Stimulated activated CD8-positive, alpha-beta memory T cell treated with anti-CD3 and anti-CD28 coated beads, Interleukin-12 subunit alpha, Interleukin-12 subunit beta, amount 100 ng/mL, for 1 hour (primary cell): ENCODE measurements around the gene FER.
"Not testable (repeated sequence)": the region's sequence is repeated elsewhere in the genome, so short reads cannot be mapped to it uniquely, and the experiment has no call there.

Experiments used
- DNase-seq: peaks from one replicate; pipeline ENCODE4 v3.0.0-alpha.2; 2020; ENCODE audit warnings: low read depth

FER gene

DNA sequence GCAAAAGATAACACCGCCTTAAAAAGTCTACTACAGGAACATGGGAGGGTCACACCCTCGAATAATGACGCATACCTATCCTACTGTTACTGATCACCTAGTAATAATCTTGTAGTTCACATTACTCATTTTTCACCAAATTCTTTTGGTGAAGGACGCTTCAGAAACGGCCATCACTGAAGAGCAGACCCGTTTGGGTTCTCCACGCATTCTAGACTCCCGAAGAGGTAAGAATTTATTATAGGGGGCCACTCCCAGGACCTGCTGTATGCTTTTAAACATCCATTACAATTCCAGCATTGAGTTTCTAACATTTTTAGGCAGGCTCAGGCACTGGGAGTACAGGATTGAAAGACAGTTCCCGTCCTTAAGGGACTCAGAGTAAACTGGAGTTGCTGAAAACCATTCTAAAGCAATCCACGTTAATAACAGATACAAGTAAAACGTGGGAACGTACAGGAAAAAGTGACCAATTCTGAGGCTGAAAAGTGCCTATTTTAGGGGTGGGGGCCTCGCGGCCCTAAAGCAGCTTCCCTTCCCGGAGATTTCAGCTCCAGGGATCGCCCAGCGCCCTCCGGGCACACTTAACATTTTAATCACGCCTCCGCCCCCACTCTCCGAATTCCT lies at the start of gene FER:
TSS of gene FER (plus strand) at position 124 of the 627 bp plus-strand sequence. CDS start 50,286 bp downstream, outside the sequence.
- DNase-seq: peak; percentile 16

DNA sequence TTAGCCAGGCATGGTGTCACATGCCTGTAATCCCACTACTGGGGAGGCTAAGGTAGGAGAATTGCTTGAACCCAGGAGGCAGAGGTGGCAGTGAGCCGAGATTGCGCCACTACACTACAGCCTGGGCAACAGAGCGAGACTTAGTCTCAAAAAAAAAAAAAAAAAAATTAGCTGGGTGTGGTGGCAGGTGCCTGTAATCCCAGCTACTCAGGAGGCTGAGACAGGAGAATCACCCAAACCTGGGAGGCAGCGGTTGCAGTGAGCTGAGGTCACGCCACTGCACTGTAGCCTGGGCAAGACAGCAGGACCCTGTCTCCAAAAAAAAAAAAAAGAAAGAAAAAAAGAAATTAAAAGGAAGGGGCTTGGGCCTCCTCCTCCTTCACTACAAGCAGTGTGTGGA lies 47.3 kb upstream of the FER start:
- not testable (repeated sequence) for DNase-seq

DNA sequence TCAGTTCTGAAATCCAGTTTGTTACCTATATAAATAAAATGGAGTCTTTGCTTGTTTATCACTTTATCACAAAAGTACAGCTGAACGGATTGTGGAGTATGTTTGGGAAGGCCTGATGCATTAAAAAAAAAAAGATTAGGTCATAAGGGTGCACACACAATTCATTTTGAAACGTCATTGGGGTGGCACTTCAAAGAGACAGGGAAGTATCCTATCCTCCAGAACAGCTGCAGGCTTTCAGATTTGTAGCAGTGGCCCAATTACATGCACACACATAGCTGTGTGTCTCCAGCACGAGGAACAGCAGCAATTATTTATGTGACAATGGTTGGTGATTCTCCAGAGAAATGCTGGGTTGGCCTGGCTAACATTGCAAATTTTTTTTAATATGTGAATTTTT lies 46.8 kb upstream of the FER start:
- DNase-seq: no peak

DNA sequence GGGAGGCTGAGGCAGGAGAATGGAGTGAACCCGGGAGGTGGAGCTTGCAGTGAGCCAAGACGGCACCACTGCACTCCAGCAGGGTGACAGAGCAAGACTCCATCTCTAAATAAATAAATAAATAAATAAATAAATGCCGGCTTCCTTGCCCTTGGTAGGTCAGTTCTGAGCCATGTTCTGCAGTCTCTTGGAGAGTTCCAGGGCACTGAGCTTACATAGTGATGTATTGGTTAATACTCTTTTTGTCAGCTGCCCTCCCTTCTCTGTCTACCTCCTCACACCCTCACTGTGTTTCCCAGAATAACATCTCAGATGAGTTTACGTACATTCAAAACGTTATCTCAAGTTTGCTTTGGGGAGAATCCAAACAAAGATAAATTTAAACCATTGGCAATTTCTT lies 45.2 kb upstream of the FER start:
- no peak for DNase-seq

DNA sequence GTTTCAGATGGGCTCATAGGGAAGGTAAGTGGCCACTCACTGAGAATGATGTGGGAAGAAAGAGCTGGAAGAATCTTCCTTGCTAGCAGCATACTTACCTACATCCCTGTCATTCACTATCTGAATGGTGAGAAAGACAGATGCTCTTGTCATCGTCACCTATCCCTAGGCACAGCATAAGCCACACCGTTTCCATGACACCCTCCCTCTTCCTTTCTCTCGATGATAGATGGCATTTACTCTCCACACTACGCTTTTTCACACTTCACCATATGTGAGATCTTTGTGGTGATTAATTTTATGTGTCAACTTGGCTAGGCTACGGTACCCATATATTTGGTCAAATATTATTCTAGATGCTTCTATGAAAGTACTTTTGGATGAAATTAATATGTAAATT lies 44.4 kb upstream of the FER start:
- DNase-seq: no peak

DNA sequence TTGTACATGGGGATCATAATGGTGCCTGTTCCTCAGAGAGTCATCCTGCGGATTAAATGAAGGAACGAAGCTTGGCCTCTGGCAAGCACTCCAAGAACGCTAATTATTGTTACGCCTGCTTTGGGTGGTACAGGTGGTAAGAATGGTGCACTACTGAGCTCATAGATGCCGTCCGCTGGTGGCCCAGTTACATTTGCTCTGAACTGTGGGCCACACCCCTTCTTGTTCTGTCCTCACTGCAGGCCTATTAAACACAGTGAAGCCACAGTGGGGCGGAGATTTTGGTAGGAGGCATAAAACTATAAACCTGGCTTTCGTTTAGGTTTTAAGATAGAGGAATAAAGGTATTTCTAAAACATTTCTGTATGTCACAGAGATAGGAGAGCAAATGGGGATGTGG lies 40.6 kb upstream of the FER start:
- DNase-seq: no peak

DNA sequence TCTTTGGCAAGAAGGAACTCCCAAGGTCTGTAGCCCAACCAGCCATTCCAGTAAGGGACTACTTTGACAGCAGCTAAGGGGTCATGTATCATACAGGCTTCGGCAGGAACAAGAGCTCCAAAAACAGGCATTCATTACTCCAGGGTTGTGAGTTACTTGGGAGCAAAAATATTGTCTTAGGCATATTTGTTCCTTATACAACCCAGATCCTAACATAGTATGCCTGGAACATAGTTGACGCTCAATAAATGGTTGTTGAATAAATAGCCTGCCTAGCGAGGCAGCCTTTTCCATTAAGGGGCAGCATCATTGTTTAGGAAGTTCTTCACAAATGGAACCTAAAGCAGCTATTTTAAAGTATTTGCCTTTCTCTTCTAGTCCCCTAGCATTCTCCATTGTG lies 35.8 kb upstream of the FER start:
- DNase-seq: no peak

DNA sequence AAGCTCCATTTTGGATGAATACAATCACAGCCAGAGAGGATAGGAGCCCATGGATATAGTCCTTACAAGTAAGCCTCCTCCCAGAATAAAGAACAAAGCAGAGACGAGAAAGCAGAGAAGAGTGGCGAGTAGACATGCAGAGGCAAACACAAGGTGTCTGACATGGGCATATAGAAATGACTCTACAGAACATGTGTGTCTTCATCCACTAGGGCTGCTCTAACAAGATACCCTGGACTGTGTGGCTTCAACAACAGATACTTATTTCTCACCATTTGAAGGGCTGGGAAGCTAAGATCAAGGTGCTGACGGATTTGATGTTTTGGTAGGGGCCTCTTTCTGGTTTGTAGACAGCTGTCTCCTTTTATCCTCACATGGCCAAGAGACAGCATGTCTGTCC lies 32.3 kb upstream of the FER start:
- no peak for DNase-seq

DNA sequence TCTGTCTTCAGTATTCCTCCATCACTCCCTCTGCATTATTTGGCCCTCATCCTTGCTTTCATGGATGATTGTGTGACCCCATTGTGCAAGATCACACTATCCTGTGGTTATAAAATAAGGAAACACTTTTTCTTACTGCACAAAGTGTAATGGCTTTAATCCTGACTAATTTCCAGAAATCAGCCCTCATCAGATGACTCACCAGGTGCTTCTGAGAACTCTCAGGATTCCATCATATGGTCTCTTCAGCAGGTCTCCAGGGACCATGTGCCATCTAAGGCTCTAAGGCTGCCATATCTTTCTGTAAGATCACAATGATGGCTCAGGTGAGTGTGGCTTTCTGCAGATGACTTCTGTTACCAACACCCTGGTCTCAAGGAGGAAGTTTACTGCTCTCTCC lies 27.3 kb upstream of the FER start:
- DNase-seq: no peak

DNA sequence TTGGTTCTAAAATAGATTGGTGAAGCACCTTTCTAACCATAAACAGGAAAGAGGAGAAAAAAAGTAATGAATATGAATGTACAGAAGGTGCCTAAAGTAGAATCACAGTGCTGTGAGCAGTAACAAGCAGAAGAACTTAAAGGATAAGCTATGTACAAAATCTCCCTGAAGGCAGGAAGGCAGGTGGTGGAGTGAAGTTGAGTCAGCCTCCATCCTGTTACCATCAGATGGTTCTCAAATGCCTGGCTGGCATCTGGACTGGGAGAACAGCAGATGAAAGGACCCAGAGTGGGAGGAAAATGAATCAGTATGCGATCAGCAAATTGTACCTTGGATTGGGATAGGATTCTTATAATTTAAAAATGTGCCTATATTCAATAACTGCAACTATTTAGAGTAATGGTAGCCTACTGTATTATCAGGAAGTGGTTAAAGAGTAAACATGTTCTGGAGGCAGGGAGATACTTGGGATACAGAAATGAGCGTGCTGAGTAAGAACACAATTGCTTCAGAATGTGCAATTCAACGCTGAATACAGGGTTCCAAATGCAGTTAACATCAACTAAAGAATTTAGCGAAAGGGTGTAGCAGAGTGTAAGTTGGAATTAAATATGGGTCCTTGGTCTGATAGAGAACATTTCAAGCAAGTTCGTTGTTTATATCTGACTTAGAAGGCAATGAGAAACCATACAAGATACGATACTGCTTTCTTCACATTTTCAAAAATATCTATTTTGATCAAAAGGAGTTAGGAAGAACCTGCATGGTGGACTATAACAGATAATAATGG lies 21.1 kb upstream of the FER start:
- no peak for DNase-seq

DNA sequence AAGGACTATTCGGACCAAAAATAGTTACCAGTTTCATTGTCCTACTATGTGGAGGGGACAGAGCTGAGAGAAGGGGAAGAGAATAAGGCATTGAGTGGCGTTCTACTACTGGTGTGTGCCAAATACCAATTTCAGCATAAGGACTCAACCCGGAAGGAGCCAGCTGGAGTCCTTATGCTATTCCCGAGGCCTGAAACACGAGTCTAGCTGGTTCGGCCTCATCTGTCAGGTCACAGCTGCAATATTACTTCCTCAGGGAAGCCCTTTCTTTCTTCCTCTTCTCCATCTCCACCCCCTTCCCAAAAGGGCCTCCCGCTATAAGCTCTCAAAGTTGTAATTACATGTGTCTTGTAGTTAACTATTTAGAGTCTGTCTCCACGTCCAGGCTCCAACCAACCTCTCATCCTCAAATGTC lies 20.5 kb upstream of the FER start:
- DNase-seq: no peak

DNA sequence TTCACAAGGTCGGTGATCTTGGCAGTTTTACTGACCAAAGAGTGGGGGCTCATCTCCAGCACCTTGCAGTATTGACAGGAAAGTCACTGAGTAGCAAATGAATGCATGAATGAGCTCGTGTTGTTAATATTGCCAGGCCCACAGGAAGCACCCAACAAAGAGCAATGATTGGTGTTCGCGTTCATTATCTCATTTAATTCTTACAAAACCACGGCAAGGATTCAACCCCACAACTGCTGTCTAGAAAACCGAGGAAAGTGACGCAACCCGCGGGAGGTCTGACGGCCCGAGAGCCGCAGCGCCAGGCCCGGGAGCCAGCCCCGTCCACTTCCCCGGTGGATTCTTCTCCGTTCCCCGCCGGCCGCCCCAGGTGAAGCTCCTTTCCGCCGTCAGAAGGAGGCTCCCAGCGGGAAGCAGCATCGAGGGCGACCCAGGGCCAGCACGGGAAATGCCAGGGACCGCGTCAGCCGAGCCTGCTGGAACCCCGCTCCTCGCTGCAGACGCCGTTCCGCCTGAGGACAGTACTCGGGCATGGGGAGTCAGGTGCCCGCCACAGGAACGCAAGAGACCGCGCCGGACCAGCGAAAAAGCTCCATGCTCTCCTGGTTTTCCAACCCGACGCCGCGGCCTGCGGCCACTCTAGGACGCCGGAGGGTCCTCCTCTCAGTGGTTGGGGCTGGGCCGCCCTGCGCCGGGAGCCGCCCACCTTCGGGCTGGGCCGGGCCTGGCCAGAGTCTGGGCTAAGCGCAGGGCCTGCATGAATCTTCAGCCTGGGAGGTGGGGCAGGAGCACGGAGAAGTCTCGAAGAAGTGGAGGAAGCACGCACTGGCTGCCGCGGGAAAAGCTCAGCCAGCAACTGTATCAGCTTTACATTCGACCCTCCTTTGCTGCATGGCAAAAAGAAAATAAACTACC lies 19.8 kb upstream of the FER start:
- DNase-seq: peak; percentile 6

DNA sequence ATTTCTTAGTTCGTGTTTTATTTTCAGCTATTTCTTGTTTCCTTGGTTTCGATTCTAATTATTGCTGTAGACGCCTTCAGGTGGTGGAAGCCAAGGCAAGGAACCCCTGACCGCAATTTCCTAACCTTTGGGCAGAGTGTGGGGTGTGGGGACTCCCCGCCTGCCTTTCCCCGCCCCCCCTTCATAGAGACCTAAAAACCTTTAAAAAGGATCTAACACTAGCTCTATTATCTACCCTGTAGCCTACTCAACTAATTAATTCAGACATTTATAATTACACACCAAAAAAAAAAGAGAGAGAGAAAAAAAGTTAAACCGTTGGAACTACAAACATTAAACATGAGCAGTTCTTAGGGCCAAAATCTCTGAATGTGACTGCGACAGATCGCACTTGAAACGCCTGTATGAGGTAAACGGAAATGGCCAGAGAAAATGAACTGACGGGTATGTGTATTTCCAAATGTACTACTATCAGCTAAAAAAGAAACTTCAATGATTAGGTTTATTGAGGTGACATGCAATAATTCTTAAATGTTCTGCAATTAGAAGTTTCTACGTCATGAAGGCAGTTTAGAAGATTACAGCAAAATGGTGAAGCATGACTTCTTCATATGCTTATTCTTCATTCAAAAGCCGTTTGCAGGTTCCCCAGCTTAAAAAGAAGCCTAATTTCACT lies 19.0 kb upstream of the FER start:
- peak; percentile 33 for DNase-seq

DNA sequence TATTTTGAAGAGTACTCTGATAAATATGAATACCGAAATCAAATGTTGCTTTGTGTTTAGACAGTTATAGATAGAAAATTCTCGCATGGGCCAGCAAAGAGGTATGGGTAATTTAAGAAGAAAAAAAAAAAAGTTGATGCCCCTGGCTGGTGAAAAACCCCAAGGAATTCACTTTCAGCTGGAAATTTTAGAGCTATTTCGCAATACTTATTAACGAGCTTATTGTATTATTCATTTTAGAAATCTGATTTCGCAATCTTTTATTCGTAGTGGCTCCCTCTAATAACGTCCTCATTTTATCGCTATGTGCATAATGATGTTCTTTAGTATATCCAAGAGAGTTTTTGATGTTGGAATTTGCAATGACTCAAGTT lies 18.5 kb upstream of the FER start:
- DNase-seq: no peak

DNA sequence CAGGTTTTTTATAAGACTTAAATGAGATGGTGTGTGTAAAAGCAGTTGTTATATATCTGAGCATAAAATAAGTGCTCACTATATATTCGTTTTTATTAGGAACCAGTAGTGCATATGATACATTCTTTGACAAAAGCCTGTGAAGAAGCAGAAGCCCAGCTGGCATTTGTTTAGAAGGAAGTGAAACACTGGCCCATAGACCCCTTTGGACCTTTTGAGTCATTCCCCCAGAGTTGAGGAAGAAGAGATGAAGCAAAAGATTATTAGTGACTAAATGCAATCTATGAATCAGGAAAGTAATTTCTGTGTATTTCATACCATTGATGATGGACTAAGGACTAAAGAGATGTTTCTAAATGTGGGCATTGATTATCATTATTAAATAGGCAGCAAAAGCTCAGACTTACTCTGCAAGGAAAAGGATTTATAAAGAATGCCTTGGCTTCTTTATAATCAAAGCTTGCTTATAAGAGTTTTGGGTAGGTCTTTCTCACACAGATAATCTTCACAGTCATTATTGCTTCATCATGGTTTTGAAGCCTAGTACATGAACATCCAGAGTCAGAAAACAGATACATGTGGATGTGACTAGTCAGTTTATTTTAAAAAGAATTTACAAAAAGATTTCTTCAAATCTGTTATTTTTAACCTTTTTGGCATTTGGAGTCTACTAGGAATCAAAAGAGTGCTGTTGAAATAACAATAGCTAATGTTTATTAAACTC lies 16.9 kb upstream of the FER start:
- no peak for DNase-seq

DNA sequence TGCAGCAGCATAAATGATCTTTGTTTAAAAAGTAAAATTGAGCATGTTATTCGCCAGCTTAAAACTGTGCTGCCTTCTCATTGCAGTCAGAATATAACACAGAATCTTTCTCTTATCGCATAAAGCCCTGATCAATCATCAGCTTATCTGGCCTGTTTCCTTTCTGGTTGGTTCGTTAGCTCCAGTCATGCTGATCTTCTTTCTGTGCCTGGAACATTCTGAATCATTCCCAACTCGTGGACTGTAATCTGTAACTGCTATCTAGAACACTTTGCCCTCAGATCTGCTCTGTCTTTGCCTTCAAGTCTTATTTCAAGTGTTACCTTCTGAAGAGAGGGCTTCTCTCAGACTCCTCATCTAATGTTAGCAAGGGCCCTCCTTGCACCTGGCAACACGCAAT lies 11.9 kb upstream of the FER start:
- no peak for DNase-seq

DNA sequence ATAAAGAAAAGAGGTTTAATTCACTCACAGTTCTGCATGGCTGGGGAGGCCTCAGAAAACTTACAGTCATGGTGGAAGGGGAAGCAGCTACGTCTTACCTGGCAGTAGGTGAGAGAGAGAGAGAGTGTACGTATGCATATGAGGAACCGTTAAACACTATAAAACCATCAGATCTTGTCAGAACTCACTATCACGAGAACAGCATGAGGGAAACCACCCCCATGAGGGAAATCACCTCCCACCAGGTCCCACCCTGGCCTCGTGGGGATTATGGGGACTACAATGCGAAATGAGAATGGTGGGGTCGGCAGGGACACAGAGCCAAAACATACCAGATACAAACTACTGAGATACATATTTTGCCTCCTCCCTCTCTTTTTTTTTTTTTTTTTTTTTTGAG lies 10.8 kb upstream of the FER start:
- DNase-seq: no peak

DNA sequence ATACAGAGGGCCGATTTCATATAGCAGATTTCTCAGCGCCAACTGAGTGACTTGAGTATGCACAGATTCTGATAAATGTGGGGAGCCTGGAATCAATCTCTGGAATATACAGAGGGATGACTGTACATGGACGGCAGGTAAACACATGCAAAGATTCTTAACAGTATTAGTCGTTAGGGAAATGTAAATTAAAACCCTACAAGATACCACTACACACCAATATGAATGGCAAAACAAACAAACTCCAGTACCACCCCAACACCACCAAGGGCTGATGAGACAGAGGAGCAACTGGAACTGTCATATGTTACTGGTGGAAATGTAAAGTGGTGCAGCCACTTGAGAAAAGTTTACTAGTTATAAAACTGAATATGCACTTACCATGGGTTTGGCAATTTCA lies 8.3 kb upstream of the FER start:
- DNase-seq: no peak

DNA sequence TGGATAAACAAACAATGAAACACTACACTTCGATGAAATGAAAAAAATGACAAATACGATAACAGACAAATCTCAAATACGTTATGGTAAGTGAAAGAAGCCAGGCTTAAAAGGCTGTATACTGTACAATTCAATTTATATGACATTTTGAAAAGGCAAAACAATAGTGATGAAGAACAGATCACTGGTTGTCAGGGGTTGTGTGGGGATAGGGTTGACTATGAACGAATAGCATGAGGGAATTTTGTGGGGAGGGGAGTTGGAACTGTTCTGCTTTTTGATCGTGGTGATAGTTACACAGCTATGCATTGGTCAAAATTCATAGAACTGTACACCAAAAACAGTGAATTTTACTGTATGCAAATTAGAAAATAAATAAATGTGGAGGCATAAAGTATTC lies 7.8 kb upstream of the FER start:
- no peak for DNase-seq

DNA sequence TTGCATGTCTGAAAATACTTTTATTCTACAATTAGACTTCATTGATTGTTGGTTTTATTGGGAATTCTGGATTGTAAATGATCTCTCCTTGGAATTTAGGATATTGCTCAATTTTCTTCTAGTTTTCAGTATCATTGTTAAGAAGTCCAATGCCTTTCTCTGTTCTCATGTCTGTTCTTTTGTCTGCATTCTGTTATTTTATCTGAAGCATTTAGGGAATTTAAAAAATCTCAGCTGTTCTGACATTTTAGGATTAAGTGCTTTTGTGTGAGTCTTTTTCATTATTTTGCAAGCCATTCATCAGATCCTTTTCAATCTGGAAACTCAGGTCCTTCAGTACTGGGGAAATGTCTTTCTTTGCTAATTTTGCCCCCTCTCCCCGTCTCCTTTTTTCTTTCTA lies 4.4 kb upstream of the FER start:
- no peak for DNase-seq

DNA sequence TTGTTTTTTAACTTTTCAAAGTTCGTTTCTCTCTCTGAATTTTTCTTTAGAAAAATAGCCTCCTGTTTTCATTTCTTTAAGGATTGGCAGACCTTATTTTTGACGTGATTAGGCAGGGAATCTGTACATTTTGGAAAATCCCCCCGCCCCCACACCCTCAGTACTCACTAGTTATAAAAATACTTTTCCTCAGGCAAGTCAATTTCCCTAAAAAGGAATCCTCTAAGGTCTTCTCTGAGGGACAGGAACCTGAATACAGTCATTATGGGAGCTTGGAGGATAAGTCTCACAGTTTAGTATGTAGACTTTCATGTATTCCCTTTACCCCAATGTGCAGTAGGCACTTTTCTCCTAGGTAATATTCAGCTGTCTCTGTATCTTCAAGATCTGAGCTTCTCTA lies 3.9 kb upstream of the FER start:
- no peak for DNase-seq
